HUES64 (cell line): ENCODE measurements around the gene SQSTM1.
A peak's percentile ranks its signal among the peaks of the same experiment; 100 is the strongest.
"Not testable (repeated sequence)": the region's sequence is repeated elsewhere in the genome, so short reads cannot be mapped to it uniquely, and the experiment has no call there.

Experiments
- H3K27ac ChIP-seq: 2 replicates; pipeline ENCODE4 v1.7.0; 2013; ENCODE audit warnings: low read depth, low read length, inconsistent platforms
- H3K27me3 ChIP-seq: 2 replicates; pipeline ENCODE4 v1.6.1; 2013; ENCODE audit warnings: mild to moderate bottlenecking, low read length; ENCODE audit not compliant: insufficient read depth
- H3K36me3 ChIP-seq: 2 replicates; pipeline ENCODE4 v1.6.1; 2013; ENCODE audit warnings: mild to moderate bottlenecking, low read length; ENCODE audit not compliant: insufficient read depth
- H3K4me1 ChIP-seq: 2 replicates; pipeline ENCODE4 v1.6.1; 2013; ENCODE audit warnings: mild to moderate bottlenecking, low read length, moderate library complexity; ENCODE audit not compliant: insufficient read depth
- H3K4me3 ChIP-seq: 2 replicates; pipeline ENCODE4 v1.5.1; 2013; ENCODE audit warnings: mild to moderate bottlenecking, low read length, moderate library complexity
- H3K9ac ChIP-seq: 2 replicates; pipeline ENCODE4 v1.6.1; 2013; ENCODE audit warnings: mild to moderate bottlenecking, low read depth, low read length
- H3K9me3 ChIP-seq: 2 replicates; pipeline ENCODE4 v1.6.1; 2013; ENCODE audit warnings: low read depth, low read length; ENCODE audit not compliant: insufficient read depth
- WGBS: fragments of 150-250, 120-280 bp; methylation state at CpG from one replicate; pipeline ENCODE4 v1.1.7; 2013; ENCODE audit warnings: missing lambda C conversion rate; 5-methylcytosine and 5-hydroxymethylcytosine counted together

SQSTM1 gene

GRCh38 chr5:179829732-179830435 lies 9.2 kb downstream of the SQSTM1 start:
- Histone ChIP-seq H3K4me3 (no peak overlapping the region), H3K9ac (no peak overlapping the region), H3K27ac (peak overlapping the region; percentile 55; the same call in 1 of the 2 replicates), H3K9me3 (peaks cover 2% of the 10 kb centered on the region; the same call in 1 of the 2 replicates), H3K27me3 (no peaks in the 10 kb centered on the region), H3K36me3 (peaks cover 87% of the 10 kb centered on the region), H3K4me1 (peaks cover 21% of the 10 kb centered on the region)
- WGBS, result 93% methylated on average over 7 of the region's 7 CpGs

GRCh38 chr5:179830818-179831468 lies 10.2 kb downstream of the SQSTM1 start:
- no peak overlapping the region for H3K27ac ChIP-seq
- peaks cover 2% of the 10 kb centered on the region; the same call in 1 of the 2 replicates for H3K9me3 ChIP-seq
- no peak overlapping the region for H3K4me3 ChIP-seq
- peaks cover 21% of the 10 kb centered on the region for H3K4me1 ChIP-seq
- no peak overlapping the region for H3K9ac ChIP-seq
- H3K36me3 ChIP-seq, result peaks cover 83% of the 10 kb centered on the region
- 95% methylated on average over 7 of the region's 7 CpGs for WGBS
- no peaks in the 10 kb centered on the region for H3K27me3 ChIP-seq

- Histone ChIP-seq H3K27ac (no peak overlapping the region), H3K4me1 (peaks cover 19% of the 10 kb centered on the region), H3K9ac (no peak overlapping the region), H3K9me3 (peaks cover 2% of the 10 kb centered on the region; the same call in 1 of the 2 replicates), H3K4me3 (no peak overlapping the region), H3K27me3 (no peaks in the 10 kb centered on the region), H3K36me3 (peaks cover 84% of the 10 kb centered on the region)
- 95% methylated on average over 20 of the region's 20 CpGs for WGBS
Observed at GRCh38 chr5:179832039-179832745, 11.5 kb downstream of the SQSTM1 start.

GRCh38 chr5:179833056-179833708 lies 12.5 kb downstream of the SQSTM1 start:
- H3K4me1 ChIP-seq, result peaks cover 11% of the 10 kb centered on the region
- no peak overlapping the region for H3K4me3 ChIP-seq
- H3K36me3 ChIP-seq, result peaks cover 86% of the 10 kb centered on the region
- peaks cover 2% of the 10 kb centered on the region; the same call in 1 of the 2 replicates for H3K9me3 ChIP-seq
- H3K27ac ChIP-seq, result no peak overlapping the region
- no peak overlapping the region for H3K9ac ChIP-seq
- no peaks in the 10 kb centered on the region for H3K27me3 ChIP-seq
- WGBS, result 91% methylated on average over 23 of the region's 23 CpGs

GRCh38 chr5:179833709-179834070 lies 13.0 kb downstream of the SQSTM1 start:
- WGBS, result 92% methylated on average over 3 of the region's 3 CpGs
- Histone ChIP-seq H3K4me1 (peaks cover 9% of the 10 kb centered on the region), H3K9ac (no peak overlapping the region), H3K27me3 (no peaks in the 10 kb centered on the region), H3K36me3 (peaks cover 88% of the 10 kb centered on the region), H3K9me3 (peaks cover 2% of the 10 kb centered on the region; the same call in 1 of the 2 replicates), H3K4me3 (no peak overlapping the region), H3K27ac (no peak overlapping the region)

- H3K36me3 ChIP-seq, result peaks cover 86% of the 10 kb centered on the region
- H3K4me3 ChIP-seq, result no peak overlapping the region
- H3K9me3 ChIP-seq, result peaks cover 2% of the 10 kb centered on the region; the same call in 1 of the 2 replicates
- H3K27me3 ChIP-seq, result no peaks in the 10 kb centered on the region
- no peak overlapping the region for H3K27ac ChIP-seq
- no peak overlapping the region for H3K9ac ChIP-seq
- WGBS, result 94% methylated on average over 7 of the region's 8 CpGs
- peaks cover 5% of the 10 kb centered on the region for H3K4me1 ChIP-seq
Observed at GRCh38 chr5:179834120-179834519, 13.4 kb downstream of the SQSTM1 start.

- H3K36me3 ChIP-seq, result peaks cover 86% of the 10 kb centered on the region
- WGBS, result 94% methylated on average over 16 of the region's 28 CpGs
- not testable (repeated sequence) for H3K9me3 ChIP-seq, H3K27me3 ChIP-seq, H3K9ac ChIP-seq, H3K4me3 ChIP-seq, H3K27ac ChIP-seq, H3K4me1 ChIP-seq
Observed at GRCh38 chr5:179834871-179835270, 14.2 kb downstream of the SQSTM1 start.

- 96% methylated on average over 19 of the region's 19 CpGs for WGBS
- Histone ChIP-seq H3K4me3 (no peak overlapping the region), H3K4me1 (no peaks in the 10 kb centered on the region), H3K36me3 (peaks cover 86% of the 10 kb centered on the region), H3K27me3 (no peaks in the 10 kb centered on the region), H3K9ac (no peak overlapping the region), H3K27ac (no peak overlapping the region), H3K9me3 (peaks cover 2% of the 10 kb centered on the region; the same call in 1 of the 2 replicates)
Observed at GRCh38 chr5:179836225-179837019, 15.7 kb downstream of the SQSTM1 start.

GRCh38 chr5:179837076-179838011 lies 16.6 kb downstream of the SQSTM1 start:
- Histone ChIP-seq H3K27me3 (no peaks in the 10 kb centered on the region), H3K4me3 (no peak overlapping the region), H3K36me3 (peaks cover 84% of the 10 kb centered on the region), H3K9me3 (peaks cover 2% of the 10 kb centered on the region; the same call in 1 of the 2 replicates), H3K9ac (no peak overlapping the region), H3K4me1 (no peaks in the 10 kb centered on the region), H3K27ac (no peak overlapping the region)
- 96% methylated on average over 15 of the region's 15 CpGs for WGBS
